Bronchial epithelial cell (primary cell): ENCODE measurements around the gene SSR1. TPM values are rescaled to one million over a fixed set of nuclear protein-coding genes. Genes with fewer than 3 reads are reported as not detected.
"Not testable (repeated sequence)": the region's sequence is repeated elsewhere in the genome, so short reads cannot be mapped to it uniquely, and the experiment has no call there.

Source experiments
- DNase-seq: peaks from one replicate; pipeline ENCODE4 v3.0.0-alpha.2; 2010; ENCODE audit warnings: low read depth
- FAIRE-seq: peaks from 2 replicates; lab custom pipeline; 2011; peaks lifted over from hg19 to GRCh38; lab: Jason Lieb, UNC
- H3K27me3 ChIP-seq: 2 replicates; pipeline ENCODE4 v1.5.1; 2011; ENCODE audit warnings: low read length; ENCODE audit not compliant: control insufficient read depth, insufficient read depth
- H3K36me3 ChIP-seq: 2 replicates; pipeline ENCODE4 v1.5.1; 2011; ENCODE audit warnings: low read length; ENCODE audit not compliant: control insufficient read depth, insufficient read depth
- H3K4me3 ChIP-seq: 2 replicates; pipeline ENCODE4 v1.5.1; 2011; ENCODE audit warnings: mild to moderate bottlenecking, low read depth, low read length, control low read depth
- total RNA-seq: library from RNA; depleted of rRNA; stranded (reverse); fragments of >200 nt; gene quantifications from 2 replicates; pipeline ENCODE4 v1.2.1, GENCODE V29; 2014
- TF ChIP-seq, protein P1 (sequence below): IDR thresholded peaks from 2 replicates; pipeline ENCODE4 v1.5.1; 2011; ENCODE audit warnings: mild to moderate bottlenecking, moderate library complexity, low read length, control low read depth, inconsistent platforms; ENCODE audit not compliant: insufficient read depth, severe bottlenecking

SSR1 gene
- total RNA-seq, 1 donor from 2014 or later, result 36.9 TPM

DNA sequence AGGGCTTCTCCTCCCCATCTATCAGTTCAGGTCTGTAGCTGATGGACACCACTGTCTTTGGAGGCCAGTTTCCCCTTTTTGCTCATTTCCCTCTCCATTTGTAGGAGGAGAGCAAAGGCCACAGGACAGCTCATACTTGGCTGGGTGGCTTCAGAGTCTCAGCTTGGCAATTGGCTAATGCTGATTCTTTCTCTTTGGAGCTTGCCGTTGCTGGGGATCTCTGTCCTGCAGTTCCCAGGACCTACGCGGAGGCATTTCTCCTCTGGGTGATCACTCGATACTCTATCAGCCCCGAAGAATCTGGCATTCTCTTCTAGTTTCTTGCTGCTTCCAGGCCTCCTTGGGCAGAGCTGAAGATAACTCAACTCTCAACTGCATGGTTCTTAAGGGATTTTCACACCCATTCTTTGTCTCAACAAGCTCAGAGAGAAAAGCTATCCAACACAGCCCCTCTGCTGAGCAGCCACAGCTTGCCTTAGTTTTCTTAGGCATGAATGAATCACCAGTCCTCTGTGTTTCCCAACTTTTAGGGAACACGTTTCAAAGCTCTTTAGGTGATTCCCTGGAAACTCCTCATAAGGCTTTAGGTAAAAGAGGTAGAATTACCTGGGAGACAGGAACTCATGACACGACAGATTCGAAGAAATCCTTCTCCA, 19.2 kb upstream of the SSR1 start:
- H3K4me3 ChIP-seq, result no peak overlapping the region
- H3K36me3 ChIP-seq, result no peaks in the 10 kb centered on the region
- DNase-seq (peak; percentile 96), FAIRE-seq (no peak)
- no peaks in the 10 kb centered on the region for H3K27me3 ChIP-seq
- TF ChIP-seq, protein P1, sequence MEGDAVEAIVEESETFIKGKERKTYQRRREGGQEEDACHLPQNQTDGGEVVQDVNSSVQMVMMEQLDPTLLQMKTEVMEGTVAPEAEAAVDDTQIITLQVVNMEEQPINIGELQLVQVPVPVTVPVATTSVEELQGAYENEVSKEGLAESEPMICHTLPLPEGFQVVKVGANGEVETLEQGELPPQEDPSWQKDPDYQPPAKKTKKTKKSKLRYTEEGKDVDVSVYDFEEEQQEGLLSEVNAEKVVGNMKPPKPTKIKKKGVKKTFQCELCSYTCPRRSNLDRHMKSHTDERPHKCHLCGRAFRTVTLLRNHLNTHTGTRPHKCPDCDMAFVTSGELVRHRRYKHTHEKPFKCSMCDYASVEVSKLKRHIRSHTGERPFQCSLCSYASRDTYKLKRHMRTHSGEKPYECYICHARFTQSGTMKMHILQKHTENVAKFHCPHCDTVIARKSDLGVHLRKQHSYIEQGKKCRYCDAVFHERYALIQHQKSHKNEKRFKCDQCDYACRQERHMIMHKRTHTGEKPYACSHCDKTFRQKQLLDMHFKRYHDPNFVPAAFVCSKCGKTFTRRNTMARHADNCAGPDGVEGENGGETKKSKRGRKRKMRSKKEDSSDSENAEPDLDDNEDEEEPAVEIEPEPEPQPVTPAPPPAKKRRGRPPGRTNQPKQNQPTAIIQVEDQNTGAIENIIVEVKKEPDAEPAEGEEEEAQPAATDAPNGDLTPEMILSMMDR, result no peak

DNA sequence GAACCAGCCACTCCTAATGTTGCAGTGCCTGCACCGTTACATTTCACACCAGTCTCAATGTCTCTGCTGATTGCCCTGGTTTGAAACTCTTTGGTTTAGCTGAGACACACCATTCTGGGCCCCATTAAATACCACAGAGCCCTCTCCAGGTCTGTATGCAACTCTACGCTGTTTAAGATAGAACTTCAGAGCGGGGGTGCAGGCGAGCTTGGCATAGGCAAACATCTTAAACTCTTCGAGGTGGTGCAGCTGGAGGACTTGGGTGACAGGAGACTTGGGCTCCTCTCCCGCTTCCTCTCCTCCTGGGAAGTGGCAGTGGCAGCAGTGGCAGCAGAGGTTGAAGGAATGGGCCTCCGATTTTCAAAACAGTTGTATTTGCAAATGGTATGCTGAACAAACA, 18.5 kb upstream of the SSR1 start:
- no peak for FAIRE-seq
- TF ChIP-seq, protein P1, result no peak
- DNase-seq, result no peak
- Histone ChIP-seq H3K36me3 (no peaks in the 10 kb centered on the region), H3K4me3 (no peak overlapping the region), H3K27me3 (no peaks in the 10 kb centered on the region)

DNA sequence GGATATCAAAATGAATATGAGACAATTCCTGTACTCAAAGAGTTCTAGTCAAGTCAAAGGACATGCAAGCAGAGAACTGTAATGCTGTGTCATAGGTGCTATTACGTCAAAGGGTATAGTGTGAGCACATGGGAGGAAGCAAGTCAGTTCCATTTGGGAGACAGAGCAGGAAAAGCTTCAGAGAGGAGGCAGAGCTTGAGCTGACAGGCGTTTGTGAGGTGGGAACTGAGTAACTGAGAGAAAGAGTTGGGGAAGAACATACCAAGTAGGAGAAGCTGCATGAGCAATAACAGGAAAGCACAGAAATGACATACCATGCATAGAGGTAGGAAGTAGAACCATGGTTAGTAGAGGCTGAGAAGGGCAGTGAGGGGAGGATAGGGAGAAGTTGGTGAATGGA, 15.2 kb upstream of the SSR1 start:
- H3K4me3 ChIP-seq, result no peak overlapping the region
- no peaks in the 10 kb centered on the region for H3K36me3 ChIP-seq
- H3K27me3 ChIP-seq, result no peaks in the 10 kb centered on the region
- no peak for FAIRE-seq
- TF ChIP-seq, protein P1, result no peak
- peak; percentile 44 for DNase-seq

DNA sequence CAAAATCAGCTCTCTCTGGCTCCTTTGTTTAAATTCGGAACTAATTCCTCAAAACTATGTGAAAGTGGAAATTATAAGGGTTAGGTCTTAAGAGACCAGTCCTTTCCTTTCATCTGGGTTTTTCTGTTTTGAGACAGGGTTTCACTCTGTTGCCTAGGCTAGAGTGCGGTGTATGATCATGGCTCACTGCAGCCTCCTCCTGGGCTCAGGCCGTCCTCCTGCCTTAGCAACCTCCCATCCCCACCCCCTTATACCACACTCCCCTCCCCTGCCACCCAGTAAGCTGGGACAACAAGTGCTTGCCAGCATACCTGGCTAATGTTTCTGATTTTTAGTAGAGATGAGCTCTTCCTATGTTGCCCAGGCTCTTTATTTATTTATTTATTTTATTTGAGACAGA, 12.8 kb upstream of the SSR1 start:
- Histone ChIP-seq H3K4me3 (no peak overlapping the region), H3K27me3 (no peaks in the 10 kb centered on the region), H3K36me3 (no peaks in the 10 kb centered on the region)
- TF ChIP-seq, protein P1, result no peak
- DNase-seq (no peak), FAIRE-seq (no peak)

DNA sequence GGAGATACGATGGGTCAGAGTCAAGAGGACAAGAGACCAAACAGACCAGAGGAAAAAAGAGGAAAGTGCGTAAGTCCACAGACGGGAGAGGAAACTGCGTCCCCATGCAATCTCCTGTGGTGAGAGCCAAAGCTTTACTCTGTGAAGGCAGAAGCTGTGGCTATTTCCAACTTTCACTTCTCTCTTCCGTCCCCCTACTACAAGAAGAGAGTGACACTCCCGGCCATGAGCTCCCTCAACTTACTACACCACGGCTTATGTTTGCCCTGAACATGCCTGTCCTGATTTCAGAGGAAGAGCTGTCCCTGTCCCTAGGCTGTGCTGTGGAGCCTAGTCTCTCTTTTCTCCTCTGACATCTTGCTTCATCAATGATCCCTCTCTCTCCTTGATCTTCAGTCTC, 11.5 kb upstream of the SSR1 start:
- Histone ChIP-seq H3K27me3 (no peaks in the 10 kb centered on the region), H3K36me3 (no peaks in the 10 kb centered on the region), H3K4me3 (no peak overlapping the region)
- DNase-seq (no peak), FAIRE-seq (peak; percentile 32)
- TF ChIP-seq, protein P1, result no peak

DNA sequence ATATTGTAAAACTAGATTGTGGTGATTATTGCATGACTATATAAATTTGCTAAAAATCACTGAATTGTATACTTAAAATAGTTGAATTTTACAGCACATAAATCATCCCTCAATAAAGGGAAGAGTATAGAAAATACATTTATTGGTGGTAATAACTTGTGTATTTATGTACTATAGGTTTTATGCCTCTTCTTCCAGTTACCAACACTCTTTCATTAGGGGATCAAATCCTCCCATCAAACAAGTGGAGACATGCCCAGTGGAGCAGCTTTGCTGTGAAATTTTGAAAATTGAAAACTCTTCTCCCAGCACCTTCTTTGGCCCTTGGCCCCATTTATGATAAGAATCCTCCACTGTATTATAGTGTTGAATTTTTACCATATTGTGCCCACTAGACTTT, 10.1 kb upstream of the SSR1 start:
- Histone ChIP-seq H3K27me3 (no peaks in the 10 kb centered on the region), H3K36me3 (no peaks in the 10 kb centered on the region), H3K4me3 (no peak overlapping the region)
- TF ChIP-seq, protein P1, result no peak
- DNase-seq (peak; percentile 42), FAIRE-seq (no peak)

DNA sequence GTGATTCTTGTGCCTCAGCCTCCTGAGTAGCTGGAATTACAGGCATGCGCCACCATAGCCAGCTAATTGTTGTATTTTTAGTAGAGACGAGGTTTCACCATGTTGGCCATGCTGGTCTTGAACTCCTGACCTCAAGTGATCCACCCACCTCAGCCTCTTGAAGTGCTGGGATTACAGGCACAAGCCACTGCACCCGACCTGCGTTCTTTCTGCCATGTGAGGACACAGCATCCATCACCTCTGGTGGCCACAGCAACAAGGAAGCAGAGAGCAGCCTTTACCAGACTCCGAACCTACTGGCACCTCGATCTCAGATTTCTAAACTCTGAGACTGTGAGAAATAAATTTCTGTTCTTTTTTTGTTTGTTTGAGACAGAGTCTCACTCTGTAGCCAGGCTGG, 8.9 kb upstream of the SSR1 start:
- not testable (repeated sequence) for H3K4me3 ChIP-seq, FAIRE-seq, DNase-seq, H3K27me3 ChIP-seq, H3K36me3 ChIP-seq

DNA sequence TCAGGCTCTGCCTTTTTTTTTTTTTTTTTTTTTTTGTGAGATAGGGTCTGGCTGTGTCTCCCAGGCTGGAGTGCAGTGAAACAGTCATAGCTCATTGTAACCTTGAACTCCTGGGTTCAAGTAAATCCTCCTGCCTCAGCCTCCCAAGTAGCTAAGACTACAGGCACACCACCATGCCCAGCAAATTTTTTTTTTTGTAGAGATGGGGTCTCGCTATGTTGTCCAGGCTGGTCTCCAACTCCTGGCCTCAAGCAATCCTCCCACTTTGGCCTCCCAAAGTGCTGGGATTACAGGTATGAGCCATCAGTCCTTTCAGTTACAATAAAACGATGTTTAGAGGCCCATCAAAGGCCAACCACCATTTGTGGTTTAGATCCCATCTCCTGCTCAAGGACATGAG, 6.4 kb upstream of the SSR1 start:
- not testable (repeated sequence) for H3K4me3 ChIP-seq, DNase-seq, H3K27me3 ChIP-seq, H3K36me3 ChIP-seq, FAIRE-seq
